HepG2 (cell line): Measurements from ENCODE around the gene UTS2R. TPM values are rescaled to one million over a fixed set of nuclear protein-coding genes. Genes with fewer than 3 reads are reported as not detected.

Source experiments
- AGO2 ChIP-seq: fragments of 200-400 bp; formaldehyde crosslinking; optimal IDR thresholded peaks from 2 replicates; pipeline ENCODE3; 2017; ENCODE audit warnings: mild to moderate bottlenecking, low read depth, low read length, moderate library complexity
- ERF ChIP-seq: IDR thresholded peaks from 2 replicates; pipeline ENCODE4 v1.6.1; 2018; ENCODE audit warnings: missing biosample characterization, missing genetic modification reagents
- FOSL1 ChIP-seq: sonication (generic); formaldehyde crosslinking; IDR thresholded peaks from 2 replicates; pipeline ENCODE4 v1.9.0; 2021; ENCODE audit warnings: missing genetic modification reagents, borderline replicate concordance
- GLI4 ChIP-seq: sonication (generic); formaldehyde crosslinking; IDR thresholded peaks from 2 replicates; pipeline ENCODE4 v1.5.1; 2020; ENCODE audit warnings: missing genetic modification reagents, mild to moderate bottlenecking, moderate library complexity, borderline replicate concordance
- KDM4B ChIP-seq: sonication (generic); formaldehyde crosslinking; IDR thresholded peaks from 2 replicates; pipeline ENCODE4 v1.4.0; 2020; ENCODE audit warnings: missing genetic modification reagents
- NR2C2 ChIP-seq: sonication (generic); formaldehyde crosslinking; IDR thresholded peaks from 2 replicates; pipeline ENCODE4 v1.4.0; 2020; ENCODE audit warnings: missing genetic modification reagents, mild to moderate bottlenecking, moderate library complexity, borderline replicate concordance
- RELA ChIP-seq: sonication (generic); formaldehyde crosslinking; IDR thresholded peaks from 2 replicates; pipeline ENCODE4 v1.4.0; 2020; ENCODE audit warnings: missing genetic modification reagents
- ZEB1 ChIP-seq: IDR thresholded peaks from 2 replicates; pipeline ENCODE4 v1.6.1; 2012; ENCODE audit warnings: mild to moderate bottlenecking, low read depth, inconsistent platforms; ENCODE audit not compliant: insufficient replicate concordance
- ZNF124 ChIP-seq: sonication (generic); formaldehyde crosslinking; IDR thresholded peaks from 2 replicates; pipeline ENCODE4 v1.4.0; 2020; ENCODE audit warnings: missing genetic modification reagents
- ZNF260 ChIP-seq: sonication (generic); formaldehyde crosslinking; IDR thresholded peaks from 2 replicates; pipeline ENCODE4 v1.4.0; 2020; ENCODE audit warnings: missing genetic modification reagents, low read depth, mild to moderate bottlenecking, borderline replicate concordance
- ZSCAN9 ChIP-seq: IDR thresholded peaks from 2 replicates; pipeline ENCODE4 v1.6.1; 2016; ENCODE audit warnings: borderline replicate concordance
- polyA plus RNA-seq, 8 experiments: library from polyadenylated mRNA; depleted of rRNA in 3 of 8; stranded (reverse) in 7 of 8; unstranded in 1 of 8; fragments of >200 nt; fragmentation: Illumina TruSeq in 4 of 8; extraction: Trizol in 4 of 8; gene quantifications; 2 replicates each; pipeline versions ENCODE4 v1.2.1 to v1.2.3, GENCODE V29; 2011 to 2016; ENCODE audit warnings: low read depth in 4 of 8, missing spikeins in 1 of 8, mixed read lengths in 1 of 8; ENCODE audit not compliant: insufficient read depth in 1 of 8
- total RNA-seq, 5 experiments: library from RNA; depleted of rRNA; stranded (reverse); fragments of >200 nt; fragmentation: Illumina TruSeq; extraction: Trizol; gene quantifications; 2 replicates each; pipeline ENCODE4 v1.2.3, GENCODE V29; 2016; ENCODE audit warnings: low read depth in 1 of 5
- TF ChIP-seq, protein P1 (sequence below), 2 experiments: fragments of 450-650 bp in 1 of 2; sonication (generic) in 1 of 2; formaldehyde crosslinking in 1 of 2; IDR thresholded peaks; 2 replicates each; pipeline versions ENCODE4 v1.6.1 to v1.8.0; 2016 to 2022; ENCODE audit warnings: antibody characterized with exemption in 1 of 2, mild to moderate bottlenecking in 1 of 2, missing genetic modification reagents in 1 of 2
- TF ChIP-seq, protein P2 (sequence below): sonication (generic); formaldehyde crosslinking; IDR thresholded peaks from 2 replicates; pipeline ENCODE4 v1.4.0; 2020; ENCODE audit warnings: missing genetic modification reagents
- TF ChIP-seq, protein P3 (sequence below): sonication (generic); formaldehyde crosslinking; conservative IDR thresholded peaks from 2 replicates; pipeline ENCODE4 v1.4.0; 2020; ENCODE audit warnings: missing genetic modification reagents

Gene UTS2R
- total and polyA plus RNA-seq, 2 of the 13 experiments (the other 11 are each of a cell fraction or from before 2014, with no cell fraction given): 0.13 to 0.15 TPM

DNA sequence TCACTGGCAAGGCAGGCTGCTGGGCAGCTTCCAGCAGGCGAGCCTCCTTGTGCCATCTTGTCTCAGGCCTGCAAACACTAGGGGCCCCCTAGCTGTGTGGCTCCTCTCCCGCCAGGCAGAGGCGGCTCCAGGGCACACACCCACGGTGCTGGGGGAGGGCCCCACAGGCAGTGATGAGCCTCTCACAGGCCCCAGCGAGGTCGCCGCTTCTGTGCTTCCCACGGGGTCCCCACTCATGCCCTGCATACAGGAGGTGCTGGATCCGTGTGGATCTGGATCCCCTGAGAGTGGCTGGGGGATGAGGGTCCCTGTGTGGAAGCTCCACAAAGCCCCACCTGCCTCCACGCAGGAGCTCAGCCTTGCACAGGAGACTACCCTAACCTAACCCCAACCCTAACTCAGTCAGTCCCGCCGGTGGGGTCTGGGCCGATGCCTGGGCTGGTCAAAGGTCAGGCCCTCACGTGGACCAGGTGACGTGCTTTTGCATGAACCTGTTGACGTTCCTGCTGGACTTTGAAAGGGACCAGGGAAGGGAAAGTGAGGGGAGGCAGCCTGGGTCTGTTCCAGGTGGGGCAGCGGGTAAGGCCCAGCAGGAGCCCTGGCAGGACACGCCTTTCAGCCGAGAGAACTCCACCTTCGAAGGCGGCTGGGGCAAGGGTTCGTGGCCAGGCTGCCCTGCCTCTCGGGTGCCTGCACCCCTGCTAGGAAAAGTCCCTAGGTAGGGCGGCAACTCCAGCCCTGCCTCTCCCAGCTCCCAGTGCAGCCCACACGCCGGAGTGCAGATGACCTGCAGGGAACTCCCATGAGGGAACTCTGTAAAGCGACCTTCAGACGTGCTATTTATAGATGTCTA is 43.2 kb upstream of the UTS2R start (continued):
- TF ChIP-seq, protein P1, sequence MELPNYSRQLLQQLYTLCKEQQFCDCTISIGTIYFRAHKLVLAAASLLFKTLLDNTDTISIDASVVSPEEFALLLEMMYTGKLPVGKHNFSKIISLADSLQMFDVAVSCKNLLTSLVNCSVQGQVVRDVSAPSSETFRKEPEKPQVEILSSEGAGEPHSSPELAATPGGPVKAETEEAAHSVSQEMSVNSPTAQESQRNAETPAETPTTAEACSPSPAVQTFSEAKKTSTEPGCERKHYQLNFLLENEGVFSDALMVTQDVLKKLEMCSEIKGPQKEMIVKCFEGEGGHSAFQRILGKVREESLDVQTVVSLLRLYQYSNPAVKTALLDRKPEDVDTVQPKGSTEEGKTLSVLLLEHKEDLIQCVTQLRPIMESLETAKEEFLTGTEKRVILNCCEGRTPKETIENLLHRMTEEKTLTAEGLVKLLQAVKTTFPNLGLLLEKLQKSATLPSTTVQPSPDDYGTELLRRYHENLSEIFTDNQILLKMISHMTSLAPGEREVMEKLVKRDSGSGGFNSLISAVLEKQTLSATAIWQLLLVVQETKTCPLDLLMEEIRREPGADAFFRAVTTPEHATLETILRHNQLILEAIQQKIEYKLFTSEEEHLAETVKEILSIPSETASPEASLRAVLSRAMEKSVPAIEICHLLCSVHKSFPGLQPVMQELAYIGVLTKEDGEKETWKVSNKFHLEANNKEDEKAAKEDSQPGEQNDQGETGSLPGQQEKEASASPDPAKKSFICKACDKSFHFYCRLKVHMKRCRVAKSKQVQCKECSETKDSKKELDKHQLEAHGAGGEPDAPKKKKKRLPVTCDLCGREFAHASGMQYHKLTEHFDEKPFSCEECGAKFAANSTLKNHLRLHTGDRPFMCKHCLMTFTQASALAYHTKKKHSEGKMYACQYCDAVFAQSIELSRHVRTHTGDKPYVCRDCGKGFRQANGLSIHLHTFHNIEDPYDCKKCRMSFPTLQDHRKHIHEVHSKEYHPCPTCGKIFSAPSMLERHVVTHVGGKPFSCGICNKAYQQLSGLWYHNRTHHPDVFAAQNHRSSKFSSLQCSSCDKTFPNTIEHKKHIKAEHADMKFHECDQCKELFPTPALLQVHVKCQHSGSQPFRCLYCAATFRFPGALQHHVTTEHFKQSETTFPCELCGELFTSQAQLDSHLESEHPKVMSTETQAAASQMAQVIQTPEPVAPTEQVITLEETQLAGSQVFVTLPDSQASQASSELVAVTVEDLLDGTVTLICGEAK (IDR thresholded peaks at IDR 0.05): no peak
- TF ChIP-seq, protein P1 (CRISPR knock-in tag; IDR thresholded peaks at IDR 0.05): peak; percentile 76; the same call in 1 of the 2 replicates
- TF ChIP-seq ERF (CRISPR knock-in tag): peak; percentile 98
- TF ChIP-seq RELA (CRISPR knock-in tag): 0 out of 2 replicates have a peak, but pooled peaks have one; percentile 23
- TF ChIP-seq, protein P2, sequence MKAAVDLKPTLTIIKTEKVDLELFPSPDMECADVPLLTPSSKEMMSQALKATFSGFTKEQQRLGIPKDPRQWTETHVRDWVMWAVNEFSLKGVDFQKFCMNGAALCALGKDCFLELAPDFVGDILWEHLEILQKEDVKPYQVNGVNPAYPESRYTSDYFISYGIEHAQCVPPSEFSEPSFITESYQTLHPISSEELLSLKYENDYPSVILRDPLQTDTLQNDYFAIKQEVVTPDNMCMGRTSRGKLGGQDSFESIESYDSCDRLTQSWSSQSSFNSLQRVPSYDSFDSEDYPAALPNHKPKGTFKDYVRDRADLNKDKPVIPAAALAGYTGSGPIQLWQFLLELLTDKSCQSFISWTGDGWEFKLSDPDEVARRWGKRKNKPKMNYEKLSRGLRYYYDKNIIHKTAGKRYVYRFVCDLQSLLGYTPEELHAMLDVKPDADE (CRISPR knock-in tag): no peak
- peak; percentile 50 for TF ChIP-seq AGO2
- TF ChIP-seq ZNF260 (CRISPR knock-in tag): no peak
- no peak; the same call in 1 of the 2 replicates for TF ChIP-seq GLI4
- TF ChIP-seq ZEB1: peak; percentile 98
- peak; percentile 83; the same call in 1 of the 2 replicates for TF ChIP-seq ZSCAN9
- TF ChIP-seq KDM4B (CRISPR knock-in tag): peak; percentile 46; the same call in 1 of the 2 replicates
- no peak for TF ChIP-seq FOSL1 (CRISPR knock-in tag)
- peak; percentile 96 for TF ChIP-seq NR2C2 (CRISPR knock-in tag)
- no peak for TF ChIP-seq ZNF124 (CRISPR knock-in tag)
- TF ChIP-seq, protein P3, sequence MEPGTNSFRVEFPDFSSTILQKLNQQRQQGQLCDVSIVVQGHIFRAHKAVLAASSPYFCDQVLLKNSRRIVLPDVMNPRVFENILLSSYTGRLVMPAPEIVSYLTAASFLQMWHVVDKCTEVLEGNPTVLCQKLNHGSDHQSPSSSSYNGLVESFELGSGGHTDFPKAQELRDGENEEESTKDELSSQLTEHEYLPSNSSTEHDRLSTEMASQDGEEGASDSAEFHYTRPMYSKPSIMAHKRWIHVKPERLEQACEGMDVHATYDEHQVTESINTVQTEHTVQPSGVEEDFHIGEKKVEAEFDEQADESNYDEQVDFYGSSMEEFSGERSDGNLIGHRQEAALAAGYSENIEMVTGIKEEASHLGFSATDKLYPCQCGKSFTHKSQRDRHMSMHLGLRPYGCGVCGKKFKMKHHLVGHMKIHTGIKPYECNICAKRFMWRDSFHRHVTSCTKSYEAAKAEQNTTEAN (CRISPR knock-in tag): peak; percentile 70; the same call in 1 of the 2 replicates
